ENCODE data around the gene CCDC106.

Gene CCDC106

DNA sequence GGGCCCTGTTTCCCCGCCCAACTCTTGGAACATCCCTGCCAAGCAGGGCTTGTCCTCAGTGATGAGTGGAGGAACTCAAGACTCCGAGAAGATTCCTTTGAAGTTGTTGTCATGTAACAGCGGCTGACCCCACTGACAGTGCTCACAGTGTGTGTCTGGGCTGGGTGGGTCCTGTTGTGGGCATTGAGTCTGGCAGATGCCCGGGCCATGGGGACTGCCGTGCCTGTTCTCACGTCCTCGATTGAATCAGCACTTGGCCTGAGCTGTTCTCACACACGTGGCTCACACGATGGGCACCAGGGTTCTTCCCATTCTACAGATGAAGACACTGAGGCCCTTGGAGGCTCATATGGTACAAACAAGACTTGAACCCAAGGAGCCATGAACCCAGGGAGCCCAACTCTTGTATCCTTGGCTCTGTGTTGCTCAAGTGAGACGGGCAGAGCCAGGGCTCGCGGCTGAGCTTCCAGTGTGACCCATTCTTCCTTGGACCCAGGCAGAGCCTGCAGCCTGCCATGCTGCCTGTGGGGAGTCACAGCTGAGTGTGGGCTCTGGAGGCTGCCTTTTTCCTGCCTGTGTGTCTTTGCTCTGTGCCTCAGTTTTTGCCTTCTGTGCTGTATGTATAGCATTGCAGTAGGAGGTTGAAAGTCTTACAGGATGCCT, 18.5 kb downstream of the CCDC106 start:
- no peak overlapping the region for H3K27ac ChIP-seq
- TF ChIP-seq, protein P1, sequence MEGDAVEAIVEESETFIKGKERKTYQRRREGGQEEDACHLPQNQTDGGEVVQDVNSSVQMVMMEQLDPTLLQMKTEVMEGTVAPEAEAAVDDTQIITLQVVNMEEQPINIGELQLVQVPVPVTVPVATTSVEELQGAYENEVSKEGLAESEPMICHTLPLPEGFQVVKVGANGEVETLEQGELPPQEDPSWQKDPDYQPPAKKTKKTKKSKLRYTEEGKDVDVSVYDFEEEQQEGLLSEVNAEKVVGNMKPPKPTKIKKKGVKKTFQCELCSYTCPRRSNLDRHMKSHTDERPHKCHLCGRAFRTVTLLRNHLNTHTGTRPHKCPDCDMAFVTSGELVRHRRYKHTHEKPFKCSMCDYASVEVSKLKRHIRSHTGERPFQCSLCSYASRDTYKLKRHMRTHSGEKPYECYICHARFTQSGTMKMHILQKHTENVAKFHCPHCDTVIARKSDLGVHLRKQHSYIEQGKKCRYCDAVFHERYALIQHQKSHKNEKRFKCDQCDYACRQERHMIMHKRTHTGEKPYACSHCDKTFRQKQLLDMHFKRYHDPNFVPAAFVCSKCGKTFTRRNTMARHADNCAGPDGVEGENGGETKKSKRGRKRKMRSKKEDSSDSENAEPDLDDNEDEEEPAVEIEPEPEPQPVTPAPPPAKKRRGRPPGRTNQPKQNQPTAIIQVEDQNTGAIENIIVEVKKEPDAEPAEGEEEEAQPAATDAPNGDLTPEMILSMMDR (conservative IDR thresholded peaks at IDR 0.05), result no peak
- TF ChIP-seq ZFX (IDR thresholded peaks at IDR 0.05), result no peak

DNA sequence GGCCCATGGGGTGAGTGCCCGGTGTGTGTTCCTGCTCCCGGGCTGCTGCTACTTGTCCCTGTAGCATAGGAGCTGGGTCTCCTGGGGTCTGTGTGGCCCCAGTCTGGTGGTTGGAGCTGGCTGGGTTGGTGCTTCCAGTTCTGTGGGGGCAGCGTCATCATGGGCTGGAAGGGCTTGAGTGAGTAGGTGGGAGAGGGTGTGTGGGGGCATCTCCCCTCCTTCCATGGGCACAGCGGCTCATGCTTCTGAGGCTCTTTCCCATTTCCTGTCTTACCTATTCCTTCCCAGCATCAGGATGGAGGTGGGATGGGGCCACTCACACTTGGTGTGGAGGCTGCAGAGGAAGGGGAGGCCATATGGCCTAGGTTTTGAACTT, 19.0 kb downstream of the CCDC106 start:
- no peak overlapping the region for H3K27ac ChIP-seq

DNA sequence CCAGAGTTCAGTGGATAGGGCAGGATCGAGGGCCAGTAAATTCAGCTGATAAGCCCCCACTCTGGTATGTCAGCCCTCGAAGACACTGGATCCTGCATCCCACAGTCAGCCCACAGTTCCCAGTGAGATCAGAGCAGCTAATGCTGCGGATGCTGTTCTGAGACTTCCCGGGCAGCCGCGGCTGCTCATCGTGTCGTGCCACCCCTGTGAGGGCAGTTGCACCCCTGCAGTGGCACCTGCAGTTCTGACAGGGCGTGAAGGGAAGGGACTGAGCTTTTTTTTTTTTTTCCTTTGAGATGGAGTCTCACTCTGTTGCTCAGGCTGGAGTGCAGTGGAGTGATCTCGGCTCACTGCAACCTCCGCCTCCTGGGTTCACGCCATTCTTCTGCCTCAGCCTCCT, 19.5 kb downstream of the CCDC106 start:
- H3K27ac ChIP-seq, result no peak overlapping the region
- TF ChIP-seq ZFX (IDR thresholded peaks at IDR 0.05), result no peak
- TF ChIP-seq, protein P1 (conservative IDR thresholded peaks at IDR 0.05), result no peak

More for the DNA sequence above, 19.0 kb downstream of the CCDC106 start:
- no peak for TF ChIP-seq ZFX (IDR thresholded peaks at IDR 0.05)
- TF ChIP-seq, protein P1 (conservative IDR thresholded peaks at IDR 0.05), result no peak

DNA sequence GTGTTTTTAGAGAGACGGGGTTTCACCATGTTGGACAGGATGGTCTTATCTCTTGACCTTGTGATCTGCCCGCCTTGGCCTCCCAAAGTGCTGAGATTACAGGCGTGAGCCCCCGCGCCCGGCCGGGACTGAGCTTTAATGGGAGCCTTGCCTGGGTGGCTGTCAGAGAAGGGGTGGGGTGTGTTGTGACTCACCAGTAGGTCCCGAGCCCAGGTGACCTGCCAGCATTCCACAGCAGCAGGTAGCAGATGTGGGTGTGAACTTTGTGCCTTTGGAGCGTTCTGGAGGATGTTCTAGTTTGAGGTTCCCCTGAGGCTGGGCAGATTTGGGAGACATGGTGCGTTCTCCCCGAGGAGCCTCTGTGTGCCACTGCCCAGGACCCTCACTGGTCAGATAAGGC, 19.9 kb downstream of the CCDC106 start:
- TF ChIP-seq ZFX (IDR thresholded peaks at IDR 0.05), result no peak
- TF ChIP-seq, protein P1 (conservative IDR thresholded peaks at IDR 0.05), result no peak
- no peak overlapping the region for H3K27ac ChIP-seq

DNA sequence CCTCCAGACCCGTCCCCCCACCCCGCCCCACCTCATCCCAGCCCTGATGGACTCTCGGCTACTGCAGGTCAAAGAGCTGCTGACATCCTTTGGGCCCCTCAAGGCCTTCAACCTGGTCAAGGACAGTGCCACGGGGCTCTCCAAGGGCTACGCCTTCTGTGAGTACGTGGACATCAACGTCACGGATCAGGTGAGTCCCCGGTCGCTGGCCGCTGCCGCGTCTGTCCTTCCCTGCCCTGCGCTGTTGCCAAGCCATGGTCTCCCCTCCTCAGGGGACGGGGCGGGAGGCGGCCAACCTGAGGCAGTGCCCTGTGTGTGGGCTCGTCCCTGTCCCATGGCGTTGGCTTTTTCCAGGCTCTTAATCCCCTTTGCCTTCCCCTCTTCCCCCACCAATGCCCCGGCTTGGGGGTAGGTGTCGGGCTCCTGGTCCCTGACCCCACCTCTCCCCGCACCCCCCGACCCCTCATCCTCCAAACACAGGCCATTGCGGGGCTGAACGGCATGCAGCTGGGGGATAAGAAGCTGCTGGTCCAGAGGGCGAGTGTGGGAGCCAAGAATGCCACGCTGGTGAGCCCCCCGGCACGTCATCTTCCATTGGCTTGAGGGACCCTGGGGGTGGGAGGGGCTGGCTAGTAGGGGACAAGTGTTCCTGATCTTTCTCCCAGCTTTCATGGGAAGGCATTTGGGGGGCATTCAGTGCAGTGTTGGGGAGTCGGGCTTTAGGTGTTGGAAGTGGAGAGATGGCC, 20.8 kb downstream of the CCDC106 start:
- TF ChIP-seq ZFX (IDR thresholded peaks at IDR 0.05), result no peak
- no peak overlapping the region for H3K27ac ChIP-seq

DNA sequence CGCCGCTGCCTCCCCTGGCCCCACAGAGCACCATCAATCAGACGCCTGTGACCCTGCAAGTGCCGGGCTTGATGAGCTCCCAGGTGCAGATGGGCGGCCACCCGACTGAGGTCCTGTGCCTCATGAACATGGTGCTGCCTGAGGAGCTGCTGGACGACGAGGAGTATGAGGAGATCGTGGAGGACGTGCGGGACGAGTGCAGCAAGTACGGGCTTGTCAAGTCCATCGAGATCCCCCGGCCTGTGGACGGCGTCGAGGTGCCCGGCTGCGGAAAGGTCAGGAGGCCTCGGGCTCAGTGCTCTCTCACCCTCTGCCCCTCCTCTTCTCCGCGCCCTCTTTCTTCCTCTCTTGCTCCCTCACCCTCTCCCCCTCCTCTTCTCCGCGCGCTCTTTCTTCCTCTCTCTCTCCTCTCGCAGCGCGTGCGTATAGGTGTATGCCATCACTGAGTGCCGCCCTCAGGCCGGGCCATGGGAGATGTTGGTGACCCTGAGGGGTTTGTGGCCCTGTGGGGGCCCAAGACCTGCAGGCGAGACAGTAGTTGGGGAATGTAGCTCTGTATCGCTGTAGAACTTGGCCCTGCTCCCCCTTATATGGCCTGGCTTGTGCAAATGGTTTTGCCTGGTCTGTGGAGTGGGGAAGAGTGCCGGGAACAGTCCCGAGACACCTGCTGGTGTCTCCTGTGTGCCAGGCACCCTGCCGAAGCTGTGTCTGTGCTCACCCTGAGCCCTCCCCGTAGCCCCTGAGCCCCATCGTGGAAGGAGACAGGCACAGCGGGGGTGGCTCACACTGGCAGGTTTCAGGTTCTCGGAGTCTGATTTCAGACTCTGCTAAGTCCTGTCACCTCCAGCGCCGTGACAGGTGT, 21.6 kb downstream of the CCDC106 start:
- H3K27ac ChIP-seq, result no peak overlapping the region
- TF ChIP-seq ZFX (IDR thresholded peaks at IDR 0.05), result no peak
- TF ChIP-seq, protein P1 (conservative IDR thresholded peaks at IDR 0.05), result no peak

DNA sequence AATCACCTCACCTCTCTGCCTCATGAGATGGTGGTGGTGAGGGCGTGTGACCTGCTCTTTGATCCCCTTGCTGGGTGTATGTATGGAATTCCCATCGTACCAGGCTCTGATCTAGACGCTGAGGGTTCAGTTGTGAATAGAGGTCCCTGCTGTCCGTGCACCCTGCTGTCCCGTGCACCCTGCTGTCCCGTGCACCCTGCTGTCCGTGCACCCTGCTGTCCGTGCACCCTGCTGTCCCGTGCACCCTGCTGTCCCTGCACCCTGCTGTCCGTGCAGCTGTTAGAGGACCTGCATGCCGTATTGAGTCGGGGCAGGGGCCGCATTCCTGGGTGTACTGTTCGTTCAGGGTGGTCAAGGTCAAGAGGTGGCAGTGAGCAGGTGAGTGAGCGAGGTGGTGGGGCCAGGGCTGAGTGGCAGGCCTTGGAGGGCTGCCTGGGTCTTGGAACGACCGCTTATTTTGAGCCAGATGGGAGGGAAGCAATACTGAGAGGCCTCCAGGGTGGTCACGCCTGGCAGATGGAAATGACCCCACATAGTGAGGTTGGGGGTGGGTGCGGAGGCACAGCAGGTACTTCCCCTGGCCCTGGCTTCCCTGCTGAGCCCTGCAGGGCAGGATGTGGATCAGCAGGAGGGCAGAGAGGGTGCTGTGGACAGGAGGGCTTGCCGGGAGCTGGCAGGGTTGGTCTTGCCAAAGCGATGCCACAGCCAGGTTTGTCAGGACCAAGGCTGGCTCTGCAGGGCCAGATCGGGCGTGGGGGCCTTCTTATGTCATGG, 22.5 kb downstream of the CCDC106 start:
- no peak for TF ChIP-seq ZFX (IDR thresholded peaks at IDR 0.05)
- TF ChIP-seq, protein P1 (conservative IDR thresholded peaks at IDR 0.05), result no peak
- H3K27ac ChIP-seq, result no peak overlapping the region

All from C4-2B (cell line).